Neural cell (in vitro differentiated cells): ENCODE data around the gene PLCB1. TPM values are rescaled to one million over a fixed set of nuclear protein-coding genes. Genes with fewer than 3 reads are reported as not detected.

ENCODE experiments used
- H2AFZ ChIP-seq: fragments of 200-600, 300-800 bp; sonication (generic), shearing (Covaris generic); 2 replicates; pipeline ENCODE4 v1.6.0; 2014; ENCODE audit warnings: low read depth, mild to moderate bottlenecking, antibody characterized with exemption, low read length, moderate library complexity
- H3F3A ChIP-seq: fragments of 200-600 bp; shearing (Covaris generic); 2 replicates; pipeline ENCODE4 v1.6.1; 2016; ENCODE audit warnings: mild to moderate bottlenecking, moderate library complexity, mixed read lengths, antibody characterized with exemption, low read length; ENCODE audit not compliant: insufficient read depth, poor library complexity, severe bottlenecking
- H3K27ac ChIP-seq: fragments of 200-600, 300-800 bp; sonication (generic), shearing (Covaris generic); 2 replicates; pipeline ENCODE4 v1.5.1; 2014; ENCODE audit warnings: mild to moderate bottlenecking, low read length, moderate library complexity
- H3K27me3 ChIP-seq: fragments of 300-800, 200-600 bp; sonication (generic), shearing (Covaris generic); 2 replicates; pipeline ENCODE4 v1.6.0; 2014; ENCODE audit warnings: mild to moderate bottlenecking, low read depth, low read length, moderate library complexity; ENCODE audit not compliant: insufficient read depth
- H3K36me3 ChIP-seq: fragments of 300-800, 200-600 bp; sonication (generic), shearing (Covaris generic); 2 replicates; pipeline ENCODE4 v1.5.1; 2014; ENCODE audit warnings: mild to moderate bottlenecking, antibody characterized with exemption, low read length, moderate library complexity; ENCODE audit not compliant: insufficient read depth
- H3K4me2 ChIP-seq: fragments of 300-800, 200-600 bp; sonication (generic), shearing (Covaris generic); 2 replicates; pipeline ENCODE4 v1.6.0; 2014; ENCODE audit warnings: mild to moderate bottlenecking, low read length
- H3K4me3 ChIP-seq: fragments of 300-800, 200-600 bp; sonication (generic), shearing (Covaris generic); 2 replicates; pipeline ENCODE4 v1.5.1; 2014; ENCODE audit warnings: mild to moderate bottlenecking, low read length, moderate library complexity
- H3K79me2 ChIP-seq: fragments of 200-600 bp; shearing (Covaris generic); replicated peaks from 2 replicates; pipeline ENCODE4 v1.6.0; 2014; ENCODE audit warnings: mild to moderate bottlenecking, low read length, moderate library complexity; ENCODE audit not compliant: insufficient read depth
- H3K9ac ChIP-seq: fragments of 300-800, 200-600 bp; sonication (generic), shearing (Covaris generic); 2 replicates; pipeline ENCODE4 v1.6.1; 2016; ENCODE audit warnings: mild to moderate bottlenecking, low read length, mixed read lengths
- H3K9me2 ChIP-seq: fragments of 200-600 bp; shearing (Covaris generic); 2 replicates; pipeline ENCODE4 v1.6.1; 2016; ENCODE audit warnings: mild to moderate bottlenecking, low read length, mixed read lengths; ENCODE audit not compliant: insufficient read depth
- H3K9me3 ChIP-seq: fragments of 200-600, 300-800 bp; sonication (generic), shearing (Covaris generic); 2 replicates; pipeline ENCODE4 v1.6.1; 2016; ENCODE audit warnings: mild to moderate bottlenecking, mixed run types, low read length, moderate library complexity, mixed read lengths
- H4K20me1 ChIP-seq: fragments of 200-600 bp; shearing (Covaris generic); 2 replicates; pipeline ENCODE4 v1.6.1; 2016; ENCODE audit warnings: mild to moderate bottlenecking, mixed run types; ENCODE audit not compliant: insufficient read depth
- EP300 ChIP-seq: fragments of 450-650 bp; conservative IDR thresholded peaks from 2 replicates; pipeline ENCODE4 v1.6.1; 2014; ENCODE audit warnings: antibody characterized with exemption, mild to moderate bottlenecking, moderate library complexity; ENCODE audit not compliant: poor library complexity, severe bottlenecking
- EZH2 ChIP-seq: fragments of 200-600, 300-800 bp; shearing (Covaris generic), sonication (generic); IDR thresholded peaks from 2 replicates; pipeline ENCODE4 v1.6.1; 2014; ENCODE audit warnings: antibody characterized with exemption, low read length, borderline replicate concordance, mild to moderate bottlenecking; ENCODE audit not compliant: insufficient read depth, poor library complexity, severe bottlenecking
- MXI1 ChIP-seq: fragments of 450-650 bp; conservative IDR thresholded peaks from 2 replicates; pipeline ENCODE4 v1.6.1; 2014; ENCODE audit warnings: antibody characterized with exemption, mild to moderate bottlenecking; ENCODE audit not compliant: poor library complexity, severe bottlenecking
- POLR2AphosphoS5 ChIP-seq: IDR thresholded peaks from 2 replicates; pipeline ENCODE4 v1.6.1; 2012
- RAD21 ChIP-seq: fragments of 450-650 bp; conservative IDR thresholded peaks from 2 replicates; pipeline ENCODE4 v1.6.1; 2014; ENCODE audit warnings: antibody characterized with exemption, mild to moderate bottlenecking, moderate library complexity
- SMC3 ChIP-seq: fragments of 450-650 bp; conservative IDR thresholded peaks from 2 replicates; pipeline ENCODE4 v1.6.1; 2014; ENCODE audit warnings: antibody characterized with exemption, mild to moderate bottlenecking, moderate library complexity; ENCODE audit not compliant: poor library complexity
- TAF1 ChIP-seq: IDR thresholded peaks from 2 replicates; pipeline ENCODE4 v1.6.1; 2012; ENCODE audit warnings: low read depth
- polyA plus RNA-seq: library from polyadenylated mRNA; depleted of rRNA; stranded (reverse); fragments of >200 nt; gene quantifications from 2 replicates; pipeline ENCODE4 v1.2.3, GENCODE V29; 2014
- TF ChIP-seq, protein P1 (sequence below): fragments of 450-650 bp; IDR thresholded peaks from 2 replicates; pipeline ENCODE4 v1.5.1; 2014; ENCODE audit warnings: antibody characterized with exemption, mild to moderate bottlenecking, moderate library complexity; ENCODE audit not compliant: poor library complexity, severe bottlenecking
- TF ChIP-seq, protein P2 (sequence below): IDR thresholded peaks from 2 replicates; pipeline ENCODE4 v1.6.1; 2012; ENCODE audit warnings: borderline replicate concordance

Gene PLCB1
- polyA plus RNA-seq, 1 donor from 2014 or later = 11.4 TPM

DNA sequence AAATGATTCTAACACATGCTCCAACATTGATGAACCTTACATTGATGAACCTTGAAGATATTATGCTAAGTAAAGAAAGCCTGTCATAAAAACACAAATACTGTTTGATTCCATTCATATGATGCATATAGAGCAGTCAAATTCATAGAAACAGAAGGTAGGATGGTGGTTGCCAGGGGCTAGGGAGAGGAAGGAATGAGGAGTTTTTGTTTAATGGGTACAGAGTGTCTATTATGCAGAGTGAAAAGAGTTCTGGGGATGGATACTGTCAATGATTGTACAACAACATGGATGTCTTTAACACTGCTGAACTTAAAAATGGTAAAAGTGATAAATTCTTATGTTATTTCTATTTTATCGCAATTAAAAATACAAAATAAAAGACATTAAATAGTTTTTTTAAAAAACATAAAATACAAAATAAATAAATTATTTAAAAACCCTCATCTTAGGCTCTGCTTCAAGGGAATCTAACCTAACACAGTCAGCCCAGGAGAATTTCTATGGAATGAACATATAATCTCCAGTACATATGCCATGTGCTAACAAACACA is 451.0 kb downstream of the PLCB1 start:
- H3K27ac ChIP-seq = no peak overlapping the region
- H3K36me3 ChIP-seq = no peaks in the 10 kb centered on the region
- H4K20me1 ChIP-seq = no peaks in the 10 kb centered on the region
- H3K9ac ChIP-seq = no peak overlapping the region
- TF ChIP-seq RAD21 (no peak), EP300 (no peak), TAF1 (no peak)
- TF ChIP-seq, protein P1, sequence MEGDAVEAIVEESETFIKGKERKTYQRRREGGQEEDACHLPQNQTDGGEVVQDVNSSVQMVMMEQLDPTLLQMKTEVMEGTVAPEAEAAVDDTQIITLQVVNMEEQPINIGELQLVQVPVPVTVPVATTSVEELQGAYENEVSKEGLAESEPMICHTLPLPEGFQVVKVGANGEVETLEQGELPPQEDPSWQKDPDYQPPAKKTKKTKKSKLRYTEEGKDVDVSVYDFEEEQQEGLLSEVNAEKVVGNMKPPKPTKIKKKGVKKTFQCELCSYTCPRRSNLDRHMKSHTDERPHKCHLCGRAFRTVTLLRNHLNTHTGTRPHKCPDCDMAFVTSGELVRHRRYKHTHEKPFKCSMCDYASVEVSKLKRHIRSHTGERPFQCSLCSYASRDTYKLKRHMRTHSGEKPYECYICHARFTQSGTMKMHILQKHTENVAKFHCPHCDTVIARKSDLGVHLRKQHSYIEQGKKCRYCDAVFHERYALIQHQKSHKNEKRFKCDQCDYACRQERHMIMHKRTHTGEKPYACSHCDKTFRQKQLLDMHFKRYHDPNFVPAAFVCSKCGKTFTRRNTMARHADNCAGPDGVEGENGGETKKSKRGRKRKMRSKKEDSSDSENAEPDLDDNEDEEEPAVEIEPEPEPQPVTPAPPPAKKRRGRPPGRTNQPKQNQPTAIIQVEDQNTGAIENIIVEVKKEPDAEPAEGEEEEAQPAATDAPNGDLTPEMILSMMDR = no peak
- TF ChIP-seq, protein P2, sequence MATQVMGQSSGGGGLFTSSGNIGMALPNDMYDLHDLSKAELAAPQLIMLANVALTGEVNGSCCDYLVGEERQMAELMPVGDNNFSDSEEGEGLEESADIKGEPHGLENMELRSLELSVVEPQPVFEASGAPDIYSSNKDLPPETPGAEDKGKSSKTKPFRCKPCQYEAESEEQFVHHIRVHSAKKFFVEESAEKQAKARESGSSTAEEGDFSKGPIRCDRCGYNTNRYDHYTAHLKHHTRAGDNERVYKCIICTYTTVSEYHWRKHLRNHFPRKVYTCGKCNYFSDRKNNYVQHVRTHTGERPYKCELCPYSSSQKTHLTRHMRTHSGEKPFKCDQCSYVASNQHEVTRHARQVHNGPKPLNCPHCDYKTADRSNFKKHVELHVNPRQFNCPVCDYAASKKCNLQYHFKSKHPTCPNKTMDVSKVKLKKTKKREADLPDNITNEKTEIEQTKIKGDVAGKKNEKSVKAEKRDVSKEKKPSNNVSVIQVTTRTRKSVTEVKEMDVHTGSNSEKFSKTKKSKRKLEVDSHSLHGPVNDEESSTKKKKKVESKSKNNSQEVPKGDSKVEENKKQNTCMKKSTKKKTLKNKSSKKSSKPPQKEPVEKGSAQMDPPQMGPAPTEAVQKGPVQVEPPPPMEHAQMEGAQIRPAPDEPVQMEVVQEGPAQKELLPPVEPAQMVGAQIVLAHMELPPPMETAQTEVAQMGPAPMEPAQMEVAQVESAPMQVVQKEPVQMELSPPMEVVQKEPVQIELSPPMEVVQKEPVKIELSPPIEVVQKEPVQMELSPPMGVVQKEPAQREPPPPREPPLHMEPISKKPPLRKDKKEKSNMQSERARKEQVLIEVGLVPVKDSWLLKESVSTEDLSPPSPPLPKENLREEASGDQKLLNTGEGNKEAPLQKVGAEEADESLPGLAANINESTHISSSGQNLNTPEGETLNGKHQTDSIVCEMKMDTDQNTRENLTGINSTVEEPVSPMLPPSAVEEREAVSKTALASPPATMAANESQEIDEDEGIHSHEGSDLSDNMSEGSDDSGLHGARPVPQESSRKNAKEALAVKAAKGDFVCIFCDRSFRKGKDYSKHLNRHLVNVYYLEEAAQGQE = no peak
- no peaks in the 10 kb centered on the region for H3F3A ChIP-seq
- no peaks in the 10 kb centered on the region for H3K79me2 ChIP-seq
- H3K4me3 ChIP-seq = no peak overlapping the region
- no peaks in the 10 kb centered on the region for H3K27me3 ChIP-seq
- H2AFZ ChIP-seq = no peak overlapping the region
- no peak overlapping the region for H3K4me2 ChIP-seq
- no peaks in the 10 kb centered on the region for H3K9me3 ChIP-seq
- no peaks in the 10 kb centered on the region for H3K9me2 ChIP-seq

- Histone ChIP-seq H3K36me3 (no peaks in the 10 kb centered on the region), H3K9me2 (no peaks in the 10 kb centered on the region), H3K9me3 (no peaks in the 10 kb centered on the region), H3K4me3 (no peak overlapping the region), H3K4me2 (no peak overlapping the region), H3K79me2 (no peaks in the 10 kb centered on the region), H3K27me3 (no peaks in the 10 kb centered on the region), H3K27ac (no peak overlapping the region), H3F3A (no peaks in the 10 kb centered on the region), H2AFZ (no peak overlapping the region), H4K20me1 (no peaks in the 10 kb centered on the region), H3K9ac (no peak overlapping the region)
- TF ChIP-seq SMC3 = no peak
- TF ChIP-seq, protein P2 = no peak
- no peak for TF ChIP-seq RAD21
- no peak for TF ChIP-seq EZH2
- no peak for TF ChIP-seq MXI1
- no peak for TF ChIP-seq POLR2AphosphoS5
- no peak for TF ChIP-seq EP300
- TF ChIP-seq, protein P1 = no peak
These were observed 451.5 kb downstream of the PLCB1 start for GRCh38 chr20:8583566-8584043.
